Endodermal cell (in vitro differentiated cells): ENCODE results near the gene COL24A1. TPM values are rescaled to one million over a fixed set of nuclear protein-coding genes. Genes with fewer than 3 reads are reported as not detected.

ENCODE experiments used
- DNase-seq: peaks from one replicate; pipeline ENCODE4 v3.0.0-alpha.2; 2017
- H3K27ac ChIP-seq: 2 replicates; pipeline ENCODE4 v1.5.1; 2013; ENCODE audit warnings: mild to moderate bottlenecking, low read depth, low read length, moderate library complexity
- H3K27me3 ChIP-seq: 2 replicates; pipeline ENCODE4 v1.6.1; 2013; ENCODE audit warnings: mild to moderate bottlenecking, low read length, moderate library complexity; ENCODE audit not compliant: insufficient read depth, control insufficient read depth, poor library complexity, severe bottlenecking
- H3K36me3 ChIP-seq: 2 replicates; pipeline ENCODE4 v1.7.0; 2013; ENCODE audit warnings: mild to moderate bottlenecking, low read length, moderate library complexity; ENCODE audit not compliant: control insufficient read depth, insufficient read depth
- H3K4me1 ChIP-seq: one replicate; pipeline ENCODE4 v1.7.0; 2013; ENCODE audit warnings: low read length; ENCODE audit not compliant: control insufficient read depth, insufficient read depth
- H3K4me3 ChIP-seq: 2 replicates; pipeline ENCODE4 v1.5.1; 2013; ENCODE audit warnings: mild to moderate bottlenecking, low read length, moderate library complexity
- H3K9ac ChIP-seq: 2 replicates; pipeline ENCODE4 v1.6.1; 2013; ENCODE audit warnings: mild to moderate bottlenecking, low read length, moderate library complexity; ENCODE audit not compliant: poor library complexity, severe bottlenecking; ENCODE audit errors: extremely low read depth
- H3K9me3 ChIP-seq: 2 replicates; pipeline ENCODE4 v1.6.1; 2013; ENCODE audit warnings: mild to moderate bottlenecking, low read length, moderate library complexity; ENCODE audit not compliant: control insufficient read depth
- H3K27ac Mint-ChIP-seq: 2 replicates; pipeline ENCODE4 v1.8.0; 2020; ENCODE audit warnings: mixed read lengths
- H3K27me3 Mint-ChIP-seq: 2 replicates; pipeline ENCODE4 v1.8.0; 2021; ENCODE audit warnings: mild to moderate bottlenecking, mixed read lengths; ENCODE audit not compliant: insufficient read depth
- H3K36me3 Mint-ChIP-seq: 2 replicates; pipeline ENCODE4 v1.8.0; 2020; ENCODE audit warnings: low read depth, mixed read lengths
- H3K4me1 Mint-ChIP-seq: 2 replicates; pipeline ENCODE4 v1.8.0; 2020; ENCODE audit warnings: mixed read lengths
- H3K4me3 Mint-ChIP-seq: 2 replicates; pipeline ENCODE4 v1.8.0; 2020; ENCODE audit warnings: mild to moderate bottlenecking, moderate library complexity, mixed read lengths
- H3K9me3 Mint-ChIP-seq: 2 replicates; pipeline ENCODE4 v1.8.0; 2020; ENCODE audit warnings: mild to moderate bottlenecking, mixed read lengths
- WGBS, 2 experiments: methylation state at CpG; one replicate each; pipeline versions ENCODE4 v1.1.5 to v1.1.7; 2013; ENCODE audit warnings: missing lambda C conversion rate in 2 of 2, mixed read lengths in 1 of 2; ENCODE audit not compliant: insufficient coverage in 1 of 2, insufficient read length in 1 of 2; 5-methylcytosine and 5-hydroxymethylcytosine counted together
- total RNA-seq, 2 donors: library from RNA; stranded (reverse); fragmentation: NEBNext Ultra II Directional in 1 of 2; extraction: Animal tissue kit (Norgen Biotek cat#: 25700) in 1 of 2; gene quantifications; 2 replicates in 1 of 2; 3 replicates in 1 of 2; pipeline ENCODE4 v1.2.1, GENCODE V29; 2021
- TF ChIP-seq, protein P1 (sequence below): fragments of 200-600 bp; sonication (generic); conservative IDR thresholded peaks from 2 replicates; pipeline ENCODE4 v1.5.0; 2021; ENCODE audit warnings: antibody characterized with exemption, mild to moderate bottlenecking

The COL24A1 gene
- total RNA-seq, 2 donors from 2014 or later, result 0.84 to 0.95 TPM

DNA sequence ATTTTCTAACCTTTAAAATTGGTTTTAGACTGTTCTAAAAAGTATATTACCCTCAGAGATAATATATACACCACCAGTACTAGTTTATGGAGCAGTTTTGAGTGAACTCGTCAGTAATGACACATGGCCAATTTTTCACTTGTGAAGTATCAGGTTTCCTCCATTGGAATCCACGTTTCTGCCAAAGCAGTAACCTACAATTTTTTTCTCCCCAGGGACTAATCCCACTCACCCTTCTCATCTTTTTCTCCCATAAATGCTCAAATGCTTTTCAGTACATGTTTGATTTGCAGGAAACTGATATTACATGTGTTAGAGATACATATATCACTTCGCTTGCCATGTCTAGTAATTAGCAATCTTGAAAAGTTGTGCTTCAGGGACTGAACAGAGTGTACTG lies 94.1 kb downstream of the COL24A1 start:
- 84% methylated on average over 3 of the region's 3 CpGs; no CpG with 5 or more reads in 1 of the 2 experiments for WGBS, 2 experiments
- Mint-ChIP-seq H3K9me3 (no peaks in the 10 kb centered on the region), H3K27me3 (no peaks in the 10 kb centered on the region), H3K4me1 (peaks cover 7% of the 10 kb centered on the region), H3K4me3 (no peak overlapping the region), H3K36me3 (no peaks in the 10 kb centered on the region), H3K27ac (no peak overlapping the region)
- H3K9me3 ChIP-seq, result no peaks in the 10 kb centered on the region
- no peaks in the 10 kb centered on the region for H3K36me3 ChIP-seq
- no peaks in the 10 kb centered on the region for H3K4me1 ChIP-seq
- H3K27me3 ChIP-seq, result no peaks in the 10 kb centered on the region
- no peak overlapping the region for H3K4me3 ChIP-seq
- no peak overlapping the region for H3K9ac ChIP-seq
- H3K27ac ChIP-seq, result no peak overlapping the region
- DNase-seq, result no peak
- TF ChIP-seq, protein P1, sequence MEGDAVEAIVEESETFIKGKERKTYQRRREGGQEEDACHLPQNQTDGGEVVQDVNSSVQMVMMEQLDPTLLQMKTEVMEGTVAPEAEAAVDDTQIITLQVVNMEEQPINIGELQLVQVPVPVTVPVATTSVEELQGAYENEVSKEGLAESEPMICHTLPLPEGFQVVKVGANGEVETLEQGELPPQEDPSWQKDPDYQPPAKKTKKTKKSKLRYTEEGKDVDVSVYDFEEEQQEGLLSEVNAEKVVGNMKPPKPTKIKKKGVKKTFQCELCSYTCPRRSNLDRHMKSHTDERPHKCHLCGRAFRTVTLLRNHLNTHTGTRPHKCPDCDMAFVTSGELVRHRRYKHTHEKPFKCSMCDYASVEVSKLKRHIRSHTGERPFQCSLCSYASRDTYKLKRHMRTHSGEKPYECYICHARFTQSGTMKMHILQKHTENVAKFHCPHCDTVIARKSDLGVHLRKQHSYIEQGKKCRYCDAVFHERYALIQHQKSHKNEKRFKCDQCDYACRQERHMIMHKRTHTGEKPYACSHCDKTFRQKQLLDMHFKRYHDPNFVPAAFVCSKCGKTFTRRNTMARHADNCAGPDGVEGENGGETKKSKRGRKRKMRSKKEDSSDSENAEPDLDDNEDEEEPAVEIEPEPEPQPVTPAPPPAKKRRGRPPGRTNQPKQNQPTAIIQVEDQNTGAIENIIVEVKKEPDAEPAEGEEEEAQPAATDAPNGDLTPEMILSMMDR, result no peak

DNA sequence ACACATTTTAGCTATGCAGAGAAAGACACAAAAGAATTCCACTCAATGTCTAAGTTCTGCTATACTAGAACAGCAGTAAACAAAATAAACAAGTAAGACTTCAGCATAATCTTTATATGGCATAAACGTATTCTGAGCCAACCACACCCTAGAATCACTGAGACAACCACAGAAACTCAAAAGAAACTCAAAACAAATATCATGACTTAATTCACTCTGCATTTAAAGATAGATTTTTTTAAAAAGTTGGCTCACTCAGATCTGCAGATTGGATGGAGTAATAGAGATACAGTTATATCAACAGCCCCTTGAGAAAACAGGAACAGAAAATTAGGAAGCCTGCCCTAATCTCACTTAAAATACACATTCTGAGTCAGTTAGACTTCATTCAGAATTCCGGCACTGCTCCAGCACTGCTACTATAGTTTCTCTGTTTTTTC lies 95.0 kb downstream of the COL24A1 start:
- no peaks in the 10 kb centered on the region for H3K27me3 Mint-ChIP-seq
- no peak overlapping the region for H3K27ac Mint-ChIP-seq
- Histone ChIP-seq H3K4me3 (no peak overlapping the region), H3K9me3 (no peaks in the 10 kb centered on the region), H3K27me3 (no peaks in the 10 kb centered on the region), H3K36me3 (no peaks in the 10 kb centered on the region), H3K4me1 (no peaks in the 10 kb centered on the region), H3K27ac (no peak overlapping the region), H3K9ac (no peak overlapping the region)
- H3K4me3 Mint-ChIP-seq, result no peak overlapping the region
- 80 to 91% methylated on average over 1 to 2 of the region's 2 CpGs for WGBS, 2 experiments
- DNase-seq, result no peak
- TF ChIP-seq, protein P1, result no peak
- no peaks in the 10 kb centered on the region for H3K36me3 Mint-ChIP-seq
- no peaks in the 10 kb centered on the region for H3K9me3 Mint-ChIP-seq
- peaks cover 7% of the 10 kb centered on the region for H3K4me1 Mint-ChIP-seq

DNA sequence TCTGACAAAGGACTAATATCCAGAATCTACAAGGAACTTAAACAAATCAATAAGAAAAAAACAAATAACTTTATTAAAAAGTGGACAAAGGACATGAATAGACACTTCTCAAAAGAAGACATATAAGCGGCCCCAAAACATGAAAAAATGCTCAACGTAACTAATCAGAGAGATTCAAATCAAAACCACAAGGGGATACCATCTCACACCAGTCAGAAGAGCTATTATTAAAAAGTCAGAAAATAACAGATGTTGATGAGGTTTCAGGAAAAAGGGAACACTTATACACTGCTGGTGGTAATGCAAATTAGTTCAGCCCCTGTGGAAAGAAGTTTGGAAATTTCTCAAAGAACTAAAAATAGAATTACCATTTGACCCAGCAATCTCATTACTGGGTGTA lies 102.2 kb downstream of the COL24A1 start:
- 75 to 100% methylated on average over 1 to 2 of the region's 2 CpGs for WGBS, 2 experiments

More for the DNA sequence above, 102.2 kb downstream of the COL24A1 start:
- Mint-ChIP-seq H3K36me3 (no peaks in the 10 kb centered on the region), H3K27me3 (no peaks in the 10 kb centered on the region), H3K27ac (no peak overlapping the region), H3K9me3 (no peaks in the 10 kb centered on the region), H3K4me3 (no peak overlapping the region), H3K4me1 (no peaks in the 10 kb centered on the region)
- Histone ChIP-seq H3K4me1 (no peaks in the 10 kb centered on the region), H3K27me3 (no peaks in the 10 kb centered on the region), H3K36me3 (no peaks in the 10 kb centered on the region), H3K9me3 (no peaks in the 10 kb centered on the region), H3K9ac (no peak overlapping the region), H3K27ac (no peak overlapping the region), H3K4me3 (no peak overlapping the region)
- TF ChIP-seq, protein P1, result no peak
- no peak for DNase-seq
